ENCODE results near the gene PAX2. TPM values are rescaled to one million over a fixed set of nuclear protein-coding genes. Genes with fewer than 3 reads are reported as not detected.

PAX2 gene
- polyA plus RNA-seq, 1 experiment: not detected

DNA sequence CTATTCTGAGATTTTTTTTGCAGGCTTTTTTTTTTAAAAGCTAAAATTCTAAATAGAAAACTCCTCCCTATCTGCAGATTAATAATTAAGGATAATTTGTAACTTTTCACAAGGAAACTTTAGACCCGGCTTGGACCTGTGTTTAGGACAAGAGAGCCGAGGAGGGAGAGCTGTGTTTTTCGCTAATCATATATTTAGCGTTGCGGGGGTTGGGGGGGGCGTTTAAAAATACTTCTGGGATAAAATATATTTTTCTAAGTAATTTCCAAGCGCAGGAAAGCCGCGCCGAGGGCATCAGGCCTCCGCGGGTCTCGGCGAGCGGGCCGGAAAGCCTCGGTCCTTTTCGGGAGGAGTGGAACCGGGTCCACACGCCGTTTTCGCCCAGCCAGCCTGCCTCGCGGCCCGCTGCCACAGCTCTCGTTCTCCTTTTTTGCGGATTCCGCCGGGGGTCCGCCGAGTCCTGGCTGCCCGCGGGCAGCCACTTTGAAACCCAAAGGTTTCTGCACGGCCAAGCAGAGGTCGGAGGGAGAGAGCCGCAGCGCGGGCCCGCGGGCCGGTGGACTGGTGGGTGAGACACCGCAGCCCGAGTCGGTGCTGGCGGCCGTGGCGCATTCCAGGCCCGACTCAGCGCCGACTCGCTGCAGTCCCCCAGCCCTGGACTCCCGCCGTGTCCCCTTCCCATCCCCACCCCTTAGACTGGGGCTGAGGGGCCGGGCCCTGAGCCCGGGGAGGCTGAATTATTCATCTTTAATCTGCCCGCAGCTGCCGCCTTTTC lies 2.3 kb downstream of the PAX2 start:
- H3K4me3 ChIP-seq (ENCODE audit: low read depth, low read length): no peak overlapping the region
- ChIA-PET CTCF (no interaction called here), POLR2A (interaction anchor here (0.6 kb wide), 2 partner anchors 14 to 42 kb away, joined by 6 to 7 read pairs; no protein-coding TSS in a partner anchor)
- no peaks in the 10 kb centered on the region for H3K36me3 ChIP-seq (ENCODE audit: control insufficient read depth, insufficient read depth, low read length)
- TF ChIP-seq CTCF (IDR thresholded peaks at IDR 0.05; ENCODE audit: insufficient read depth, low read depth, low read length): no peak
- DNase-seq (ENCODE audit: low read depth): no peak
- peaks cover 71% of the 10 kb centered on the region for H3K27me3 ChIP-seq (ENCODE audit: control insufficient read depth, insufficient read depth, low read length)

GRCh38 chr10:100748231-100749058 lies 3.1 kb downstream of the PAX2 start:
- no peak for DNase-seq (ENCODE audit: low read depth)
- H3K4me3 ChIP-seq (ENCODE audit: low read depth, low read length): no peak overlapping the region
- H3K36me3 ChIP-seq (ENCODE audit: control insufficient read depth, insufficient read depth, low read length): no peaks in the 10 kb centered on the region
- POLR2A ChIA-PET: no interaction called here
- H3K27me3 ChIP-seq (ENCODE audit: control insufficient read depth, insufficient read depth, low read length): peaks cover 66% of the 10 kb centered on the region
- no peak for TF ChIP-seq CTCF (IDR thresholded peaks at IDR 0.05; ENCODE audit: insufficient read depth, low read depth, low read length)
- CTCF ChIA-PET: no interaction called here

- Histone ChIP-seq H3K27me3 (ENCODE audit: control insufficient read depth, insufficient read depth, low read length) (peaks cover 62% of the 10 kb centered on the region), H3K4me3 (ENCODE audit: low read depth, low read length) (no peak overlapping the region), H3K36me3 (ENCODE audit: control insufficient read depth, insufficient read depth, low read length) (no peaks in the 10 kb centered on the region)
- CTCF ChIA-PET: no interaction called here
- POLR2A ChIA-PET: no interaction called here
- no peak for TF ChIP-seq CTCF (IDR thresholded peaks at IDR 0.05; ENCODE audit: insufficient read depth, low read depth, low read length)
- DNase-seq (ENCODE audit: low read depth): no peak
These were observed 3.6 kb downstream of the PAX2 start for GRCh38 chr10:100749059-100749308.

- Histone ChIP-seq H3K4me3 (ENCODE audit: low read depth, low read length) (no peak overlapping the region), H3K36me3 (ENCODE audit: control insufficient read depth, insufficient read depth, low read length) (no peaks in the 10 kb centered on the region), H3K27me3 (ENCODE audit: control insufficient read depth, insufficient read depth, low read length) (peaks cover 62% of the 10 kb centered on the region)
- TF ChIP-seq CTCF (IDR thresholded peaks at IDR 0.05; ENCODE audit: insufficient read depth, low read depth, low read length): no peak
- CTCF ChIA-PET: no interaction called here
- DNase-seq (ENCODE audit: low read depth): no peak
- POLR2A ChIA-PET: no interaction called here
These were observed 4.2 kb downstream of the PAX2 start for GRCh38 chr10:100749309-100750217.

All from BJ (cell line).